ENCODE results near the gene CDH9.

DNA sequence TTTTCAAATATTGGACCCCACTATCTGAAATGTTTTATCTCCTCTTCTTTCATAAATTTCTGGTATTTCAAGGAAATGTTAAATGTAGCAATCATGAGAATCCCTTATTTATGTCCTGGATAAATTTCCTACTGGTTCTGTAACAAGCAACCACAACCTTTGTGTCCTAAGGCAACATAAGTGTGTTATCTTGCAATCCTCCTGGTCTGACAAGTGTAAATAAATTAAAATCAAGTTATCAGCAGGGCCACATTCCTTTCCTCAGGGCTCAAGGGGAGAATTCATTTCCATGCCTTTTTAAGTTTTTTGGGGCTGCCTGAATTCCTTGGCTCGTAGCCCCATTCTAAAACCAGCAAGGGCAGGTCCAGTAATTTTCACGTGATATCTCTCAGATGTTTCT, 83.2 kb downstream of the CDH9 start:
- TF ChIP-seq, protein P1, sequence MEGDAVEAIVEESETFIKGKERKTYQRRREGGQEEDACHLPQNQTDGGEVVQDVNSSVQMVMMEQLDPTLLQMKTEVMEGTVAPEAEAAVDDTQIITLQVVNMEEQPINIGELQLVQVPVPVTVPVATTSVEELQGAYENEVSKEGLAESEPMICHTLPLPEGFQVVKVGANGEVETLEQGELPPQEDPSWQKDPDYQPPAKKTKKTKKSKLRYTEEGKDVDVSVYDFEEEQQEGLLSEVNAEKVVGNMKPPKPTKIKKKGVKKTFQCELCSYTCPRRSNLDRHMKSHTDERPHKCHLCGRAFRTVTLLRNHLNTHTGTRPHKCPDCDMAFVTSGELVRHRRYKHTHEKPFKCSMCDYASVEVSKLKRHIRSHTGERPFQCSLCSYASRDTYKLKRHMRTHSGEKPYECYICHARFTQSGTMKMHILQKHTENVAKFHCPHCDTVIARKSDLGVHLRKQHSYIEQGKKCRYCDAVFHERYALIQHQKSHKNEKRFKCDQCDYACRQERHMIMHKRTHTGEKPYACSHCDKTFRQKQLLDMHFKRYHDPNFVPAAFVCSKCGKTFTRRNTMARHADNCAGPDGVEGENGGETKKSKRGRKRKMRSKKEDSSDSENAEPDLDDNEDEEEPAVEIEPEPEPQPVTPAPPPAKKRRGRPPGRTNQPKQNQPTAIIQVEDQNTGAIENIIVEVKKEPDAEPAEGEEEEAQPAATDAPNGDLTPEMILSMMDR (IDR thresholded peaks at IDR 0.05), result no peak
- TF ChIP-seq POLR2A (IDR thresholded peaks at IDR 0.05), result no peak
